Neuronal stem cell (in vitro differentiated cells): ENCODE data around the gene RAMP2. TPM values are rescaled to one million over a fixed set of nuclear protein-coding genes. Genes with fewer than 3 reads are reported as not detected.

ENCODE experiments used
- DNase-seq: peaks from one replicate; pipeline ENCODE4 v3.0.0-alpha.2; 2013; ENCODE audit warnings: low spot score
- H2AFZ ChIP-seq: one replicate; pipeline ENCODE4 v1.6.1; 2013; ENCODE audit warnings: mild to moderate bottlenecking, low read length, inconsistent platforms
- H2AK5ac ChIP-seq: 2 replicates; pipeline ENCODE4 v1.6.1; 2013; ENCODE audit warnings: low read depth, mild to moderate bottlenecking, inconsistent platforms, low read length, moderate library complexity, mixed read lengths
- H2BK120ac ChIP-seq: 2 replicates; pipeline ENCODE4 v1.6.1; 2013; ENCODE audit warnings: low read depth, mild to moderate bottlenecking, inconsistent platforms, low read length, moderate library complexity, mixed read lengths
- H2BK12ac ChIP-seq: one replicate; pipeline ENCODE4 v1.6.1; 2013; ENCODE audit warnings: low read length, inconsistent platforms
- H2BK15ac ChIP-seq: 2 replicates; pipeline ENCODE4 v1.6.1; 2013; ENCODE audit warnings: mild to moderate bottlenecking, low read length, inconsistent platforms, mixed read lengths
- H2BK5ac ChIP-seq: one replicate; pipeline ENCODE4 v1.6.1; 2013; ENCODE audit warnings: inconsistent platforms, mild to moderate bottlenecking, low read length, moderate library complexity
- H3K14ac ChIP-seq: one replicate; pipeline ENCODE4 v1.6.1; 2013; ENCODE audit warnings: low read length, inconsistent platforms
- H3K18ac ChIP-seq: 2 replicates; pipeline ENCODE4 v1.6.1; 2013; ENCODE audit warnings: low read length, inconsistent platforms
- H3K23ac ChIP-seq: 2 replicates; pipeline ENCODE4 v1.6.1; 2013; ENCODE audit warnings: low read depth, mild to moderate bottlenecking, mixed read lengths, low read length, inconsistent platforms; ENCODE audit not compliant: poor library complexity
- H3K27ac ChIP-seq: replicated peaks from 3 replicates; pipeline ENCODE4 v1.5.1; 2013; ENCODE audit warnings: low read length, inconsistent platforms
- H3K27me3 ChIP-seq, 3 experiments: 2 replicates each; pipeline ENCODE4 v1.6.1; 2013; ENCODE audit warnings: low read length in 3 of 3, mild to moderate bottlenecking in 2 of 3, inconsistent platforms in 1 of 3, low read depth in 1 of 3, mixed read lengths in 1 of 3, moderate library complexity in 1 of 3; ENCODE audit not compliant: control insufficient read depth in 3 of 3, insufficient read depth in 3 of 3
- H3K36me3 ChIP-seq, 2 donors: replicated peaks in 1 of 2; 2 replicates each; pipeline ENCODE4 v1.6.1; 2013; ENCODE audit warnings: low read length in 2 of 2; ENCODE audit not compliant: control insufficient read depth in 2 of 2, insufficient read depth in 2 of 2
- H3K4ac ChIP-seq: 2 replicates; pipeline ENCODE4 v1.6.1; 2013; ENCODE audit warnings: inconsistent platforms, mild to moderate bottlenecking, low read length, moderate library complexity
- H3K4me1 ChIP-seq, 2 donors: 1 replicate in 1 of 2; 2 replicates in 1 of 2; pipeline ENCODE4 v1.6.1; 2013; ENCODE audit warnings: low read length in 2 of 2, low read depth in 1 of 2; ENCODE audit not compliant: control insufficient read depth in 2 of 2, insufficient read depth in 1 of 2
- H3K4me2 ChIP-seq: one replicate; pipeline ENCODE4 v1.6.1; 2013; ENCODE audit warnings: mild to moderate bottlenecking, low read length, inconsistent platforms; ENCODE audit not compliant: insufficient read depth, poor library complexity, severe bottlenecking
- H3K4me3 ChIP-seq, 2 donors: 2 replicates each; pipeline ENCODE4 v1.5.1; 2013; ENCODE audit warnings: low read length in 2 of 2, mild to moderate bottlenecking in 2 of 2, inconsistent platforms in 1 of 2, moderate library complexity in 1 of 2
- H3K79me1 ChIP-seq: one replicate; pipeline ENCODE4 v1.6.1; 2013; ENCODE audit warnings: low read depth, mild to moderate bottlenecking, inconsistent platforms, low read length, moderate library complexity
- H3K9ac ChIP-seq: one replicate; pipeline ENCODE4 v1.6.1; 2013; ENCODE audit warnings: mild to moderate bottlenecking, low read depth, low read length, inconsistent platforms; ENCODE audit not compliant: poor library complexity
- H3K9me3 ChIP-seq, 2 donors: replicated peaks in 1 of 2; 2 replicates each; pipeline versions ENCODE3 to v1.6.1; 2013; ENCODE audit warnings: low read length in 2 of 2, mild to moderate bottlenecking in 2 of 2, inconsistent platforms in 1 of 2, low read depth in 1 of 2, mixed read lengths in 1 of 2, moderate library complexity in 1 of 2; ENCODE audit not compliant: control insufficient read depth in 2 of 2, insufficient read depth in 1 of 2
- H4K8ac ChIP-seq: one replicate; pipeline ENCODE4 v1.6.1; 2013; ENCODE audit warnings: low read depth, mild to moderate bottlenecking, inconsistent platforms, low read length, moderate library complexity
- H4K91ac ChIP-seq: one replicate; pipeline ENCODE4 v1.6.1; 2013; ENCODE audit warnings: low read length, low read depth, mild to moderate bottlenecking, inconsistent platforms; ENCODE audit not compliant: poor library complexity
- WGBS, 2 donors: extraction: QIAGEN DNeasy Blood & Tissue Kit; methylation state at CpG; one replicate each; pipeline ENCODE4 v1.1.7; 2013; ENCODE audit warnings: missing lambda C conversion rate in 2 of 2, mixed read lengths in 1 of 2; ENCODE audit not compliant: insufficient read length in 2 of 2, insufficient replicate concordance in 1 of 2; ENCODE audit errors: extremely low coverage in 2 of 2; 5-methylcytosine and 5-hydroxymethylcytosine counted together
- small RNA-seq: library from polyadenylated mRNA; stranded (forward); fragments of <200 nt; extraction: miRNeasy Mini kit (QIAGEN cat#:217004); gene quantifications from one replicate; pipeline ENCODE3, GENCODE V24; 2013; ENCODE audit not compliant: insufficient read depth

Gene RAMP2

DNA sequence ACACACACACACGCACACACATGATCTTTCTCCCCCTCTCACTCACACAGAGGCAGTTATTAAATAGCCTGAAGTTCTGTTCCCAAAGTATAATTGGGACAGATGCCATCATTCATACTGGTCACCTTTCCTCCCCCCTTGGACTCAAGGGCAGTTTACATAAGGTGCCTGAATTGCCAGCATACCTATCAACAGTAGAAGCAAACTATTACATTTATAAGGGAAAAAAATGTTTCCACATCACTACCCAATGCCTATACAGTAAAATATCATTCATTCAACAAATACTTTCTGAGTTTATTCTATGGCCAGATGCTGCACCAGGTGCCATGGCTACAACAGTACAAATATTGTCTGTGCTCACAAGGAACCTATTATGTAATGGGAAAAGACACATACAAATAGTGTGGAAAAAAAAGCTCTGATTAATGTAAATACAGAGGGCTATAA, 43.9 kb downstream of the RAMP2 start:
- Histone ChIP-seq H3K18ac (no peak overlapping the region), H3K23ac (no peak overlapping the region), H3K4me2 (no peak overlapping the region), H2BK15ac (no peak overlapping the region), H4K91ac (no peak overlapping the region), H2AFZ (no peak overlapping the region), H2BK120ac (no peak overlapping the region), H3K9me3 (no peaks in the 10 kb centered on the region), H3K27me3 (peaks cover 0 to 2% (median 0%) of the 10 kb centered on the region in 3 experiments), H3K4me3 (no peak overlapping the region), H3K36me3 (peaks cover 0 to 6% of the 10 kb centered on the region in 2 donors), H2AK5ac (no peak overlapping the region), H3K4me1 (peaks cover 2 to 13% of the 10 kb centered on the region in 2 donors), H3K27ac (no peak overlapping the region), H3K79me1 (no peaks in the 10 kb centered on the region), H3K14ac (no peak overlapping the region), H4K8ac (no peak overlapping the region), H3K9ac (no peak overlapping the region), H3K4ac (no peak overlapping the region), H2BK5ac (no peak overlapping the region), H2BK12ac (no peak overlapping the region)
- no CpG with 5 or more reads among the region's 1 CpG for WGBS, 2 donors
- DNase-seq: no peak

DNA sequence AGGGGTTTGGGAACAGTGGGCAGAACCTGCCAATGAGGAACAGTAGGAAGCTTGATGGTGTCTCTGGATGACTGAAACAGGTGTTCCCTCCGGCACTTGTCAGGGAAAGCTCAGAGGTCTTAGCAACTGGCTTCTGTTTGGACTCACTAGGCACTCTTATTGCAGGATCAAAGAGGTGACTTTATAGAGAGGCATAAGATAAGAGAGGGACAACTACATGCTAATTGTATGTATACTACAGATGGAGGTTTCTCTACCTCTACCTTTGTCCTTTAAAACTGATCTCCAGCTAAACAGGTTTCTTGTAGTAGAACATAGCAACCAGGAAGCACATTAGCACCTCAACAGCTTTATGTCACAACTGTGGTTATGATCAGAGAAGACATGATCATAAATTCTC, 45.2 kb downstream of the RAMP2 start:
- no peak overlapping the region for H4K91ac ChIP-seq
- peaks cover 2 to 13% of the 10 kb centered on the region in 2 donors for H3K4me1 ChIP-seq
- H2AK5ac ChIP-seq: no peak overlapping the region
- H3K36me3 ChIP-seq: peaks cover under 1 to 19% of the 10 kb centered on the region in 2 donors
- no peaks in the 10 kb centered on the region for H3K27me3 ChIP-seq
- H3K27ac ChIP-seq: no peak overlapping the region
- no peak overlapping the region for H3K23ac ChIP-seq
- H2BK120ac ChIP-seq: no peak overlapping the region
- H2BK15ac ChIP-seq: no peak overlapping the region
- no peak overlapping the region for H3K9ac ChIP-seq
- no peak for DNase-seq
- no peak overlapping the region for H2BK12ac ChIP-seq
- H3K4me3 ChIP-seq: no peak overlapping the region
- H2AFZ ChIP-seq: no peak overlapping the region
- no peaks in the 10 kb centered on the region for H3K9me3 ChIP-seq
- no peak overlapping the region for H2BK5ac ChIP-seq
- no peak overlapping the region for H3K4ac ChIP-seq
- no peak overlapping the region for H3K18ac ChIP-seq
- no peak overlapping the region for H3K14ac ChIP-seq
- no CpG with 5 or more reads among the region's 1 CpG for WGBS, 2 donors
- no peak overlapping the region for H3K4me2 ChIP-seq
- no peak overlapping the region for H4K8ac ChIP-seq
- no peaks in the 10 kb centered on the region for H3K79me1 ChIP-seq

- no peaks in the 10 kb centered on the region for H3K79me1 ChIP-seq
- H3K27me3 ChIP-seq: no peaks in the 10 kb centered on the region
- no peak for DNase-seq
- H3K9me3 ChIP-seq: no peaks in the 10 kb centered on the region
- no peak overlapping the region for H2AK5ac ChIP-seq
- H3K14ac ChIP-seq: no peak overlapping the region
- no peak overlapping the region for H3K4me2 ChIP-seq
- no peak overlapping the region for H2AFZ ChIP-seq
- H2BK120ac ChIP-seq: no peak overlapping the region
- H3K27ac ChIP-seq: no peak overlapping the region
- H4K8ac ChIP-seq: no peak overlapping the region
- no peak overlapping the region for H3K9ac ChIP-seq
- no peak overlapping the region for H3K18ac ChIP-seq
- no peaks in the 10 kb centered on the region for H3K4me1 ChIP-seq
- H2BK5ac ChIP-seq: no peak overlapping the region
- H3K4ac ChIP-seq: no peak overlapping the region
- no peak overlapping the region for H2BK12ac ChIP-seq
- no peak overlapping the region for H2BK15ac ChIP-seq
- H3K4me3 ChIP-seq: no peak overlapping the region
- no peak overlapping the region for H3K23ac ChIP-seq
- no CpG with 5 or more reads among the region's 3 CpGs for WGBS, 2 donors
- no peak overlapping the region for H4K91ac ChIP-seq
- H3K36me3 ChIP-seq: peaks cover 6 to 36% of the 10 kb centered on the region in 2 donors
Measured at GRCh38 chr17:42809250-42809649, 48.2 kb downstream of the RAMP2 start.

Small RNAs within 50 kb of the gene (small RNA-seq; reads per million reads assigned to genes)
- not detected for gene HMGN2P15
